A549 (cell line): Measurements from ENCODE around the gene HOMER2. TPM values are rescaled to one million over a fixed set of nuclear protein-coding genes. Genes with fewer than 3 reads are reported as not detected.

Experiments
- ATAC-seq, 2 experiments: fragments of 200-7000 bp in 1 of 2; fragments of >200 bp in 1 of 2; cut with Nextera tagmentation in 1 of 2; cut with Tn5 transposase in 1 of 2; 3 replicates each; pipeline versions ENCODE4 v1.8.0 to v1.9.1; 2018 to 2020; ENCODE audit warnings: mild to moderate bottlenecking in 1 of 2, moderate library complexity in 1 of 2
- CTCF ChIA-PET: fragments of 300-600 bp; sonication (Branson Sonifier 250); formaldehyde crosslinking; extraction: SDS; loops from one replicate; lab custom pipeline; 2021; ENCODE audit warnings: antibody characterized with exemption, inconsistent platforms; lab: Yijun Ruan, JAX
- POLR2A ChIA-PET: fragments of 350-600 bp; formaldehyde crosslinking; extraction: SDS; loops from one replicate; lab custom pipeline; 2021; ENCODE audit warnings: antibody characterized with exemption, inconsistent platforms; lab: Yijun Ruan, JAX
- DNase-seq, 2 experiments: peaks; one replicate each; pipeline versions ENCODE4 v3.0.0 to v3.0.0-alpha.2; 2011 to 2016; ENCODE audit warnings: low read depth in 1 of 2, low spot score in 1 of 2
- FAIRE-seq: peaks from 2 replicates; lab custom pipeline; 2011; peaks lifted over from hg19 to GRCh38; lab: Jason Lieb, UNC
- H3K27ac ChIP-seq, 2 experiments: fragments of >200 bp; sonication (Bioruptor Twin); formaldehyde crosslinking; 3 replicates each; pipeline ENCODE4 v1.5.1; 2016 to 2017
- H3K4me1 ChIP-seq: fragments of >200 bp; sonication (Bioruptor Twin); formaldehyde crosslinking; 3 replicates; pipeline ENCODE4 v1.6.1; 2016
- H3K4me2 ChIP-seq: fragments of >200 bp; sonication (Bioruptor Twin); formaldehyde crosslinking; 3 replicates; pipeline ENCODE4 v1.6.1; 2016
- H3K4me3 ChIP-seq: fragments of >200 bp; sonication (Bioruptor Twin); formaldehyde crosslinking; 3 replicates; pipeline ENCODE4 v1.5.1; 2016
- H3K9me3 ChIP-seq: fragments of >200 bp; sonication (Bioruptor Twin); formaldehyde crosslinking; 3 replicates; pipeline ENCODE4 v1.6.1; 2016
- CBX2 ChIP-seq: fragments of 200-600 bp; sonication (generic); IDR thresholded peaks from 2 replicates; pipeline ENCODE4 v1.6.1; 2016; ENCODE audit warnings: low read depth, mild to moderate bottlenecking, borderline replicate concordance
- CEBPB ChIP-seq, 2 experiments: fragments of >200 bp in 1 of 2; sonication (Bioruptor Twin) in 1 of 2; formaldehyde crosslinking in 1 of 2; IDR thresholded peaks; 2 replicates each; pipeline ENCODE4 v1.6.1; 2012 to 2016
- CHD2 ChIP-seq: fragments of 150-350 bp; IDR thresholded peaks from 2 replicates; pipeline ENCODE4 v1.6.1; 2014; ENCODE audit warnings: low read length; ENCODE audit not compliant: partially characterized antibody
- CHD4 ChIP-seq: fragments of 200-600 bp; sonication (generic); IDR thresholded peaks from 2 replicates; pipeline ENCODE4 v1.6.1; 2016; ENCODE audit warnings: antibody characterized with exemption, mild to moderate bottlenecking, borderline replicate concordance
- EHF ChIP-seq: fragments of 250-450 bp; sonication (Bioruptor Pico); IDR thresholded peaks from 2 replicates; pipeline ENCODE4 v1.5.0; 2020; ENCODE audit warnings: mild to moderate bottlenecking
- EHMT2 ChIP-seq: fragments of 200-600 bp; sonication (generic); IDR thresholded peaks from 2 replicates; pipeline ENCODE4 v1.6.1; 2016; ENCODE audit warnings: antibody characterized with exemption, low read depth, mild to moderate bottlenecking, moderate library complexity
- EP300 ChIP-seq, 2 experiments: fragments of >200 bp; sonication (Bioruptor Twin); formaldehyde crosslinking; IDR thresholded peaks; 2 replicates in 1 of 2; 3 replicates in 1 of 2; pipeline ENCODE4 v1.6.1; 2016 to 2017
- ESRRA ChIP-seq: fragments of 150-350 bp; IDR thresholded peaks from 2 replicates; pipeline ENCODE4 v1.6.1; 2014; ENCODE audit warnings: mild to moderate bottlenecking, low read length, borderline replicate concordance
- FOSB ChIP-seq: fragments of 250-450 bp; sonication (Bioruptor Pico); IDR thresholded peaks from 2 replicates; pipeline ENCODE4 v1.5.0; 2020; ENCODE audit warnings: mild to moderate bottlenecking, moderate library complexity
- FOSL2 ChIP-seq, 2 experiments: fragments of 450-650 bp in 1 of 2; fragments of >200 bp in 1 of 2; sonication (Bioruptor Twin) in 1 of 2; formaldehyde crosslinking; IDR thresholded peaks; 2 replicates each; pipeline versions ENCODE4 v1.5.0 to v1.6.1; 2016 to 2020; ENCODE audit warnings: mild to moderate bottlenecking in 1 of 2, moderate library complexity in 1 of 2
- FOXS1 ChIP-seq: fragments of 250-450 bp; sonication (Bioruptor Pico); IDR thresholded peaks from 2 replicates; pipeline ENCODE4 v1.5.0; 2020; ENCODE audit warnings: mild to moderate bottlenecking, moderate library complexity
- GATA3 ChIP-seq: IDR thresholded peaks from 2 replicates; pipeline ENCODE4 v1.6.1; 2012; ENCODE audit warnings: borderline replicate concordance
- HDAC2 ChIP-seq: fragments of 200-600 bp; sonication (generic); IDR thresholded peaks from 2 replicates; pipeline ENCODE4 v1.6.1; 2016
- HEYL ChIP-seq: fragments of 250-450 bp; sonication (Bioruptor Pico); IDR thresholded peaks from 2 replicates; pipeline ENCODE4 v1.8.0; 2021; ENCODE audit warnings: mild to moderate bottlenecking, moderate library complexity
- HOXA7 ChIP-seq: fragments of 250-450 bp; sonication (Bioruptor Pico); IDR thresholded peaks from 2 replicates; pipeline ENCODE4 v1.5.0; 2020; ENCODE audit warnings: mild to moderate bottlenecking, moderate library complexity
- HOXB5 ChIP-seq: fragments of 250-450 bp; sonication (Bioruptor Pico); IDR thresholded peaks from 2 replicates; pipeline ENCODE4 v1.5.0; 2020; ENCODE audit warnings: mild to moderate bottlenecking, moderate library complexity
- KDM1A ChIP-seq: fragments of 200-600 bp; sonication (generic); IDR thresholded peaks from 2 replicates; pipeline ENCODE4 v1.6.1; 2016; ENCODE audit warnings: low read depth, mild to moderate bottlenecking
- MAFK ChIP-seq: fragments of 450-650 bp; IDR thresholded peaks from 2 replicates; pipeline ENCODE4 v1.6.1; 2014; ENCODE audit not compliant: partially characterized antibody
- MYC ChIP-seq: IDR thresholded peaks from 2 replicates; pipeline ENCODE4 v1.6.1; 2012; ENCODE audit warnings: mild to moderate bottlenecking, inconsistent platforms, low read length, improper control_type of control experiment, borderline replicate concordance
- NFE2L2 ChIP-seq: fragments of 150-350 bp; conservative IDR thresholded peaks from 2 replicates; pipeline ENCODE4 v1.6.1; 2014; ENCODE audit warnings: low read length
- NR3C1 ChIP-seq: fragments of >200 bp; sonication (Bioruptor Twin); formaldehyde crosslinking; IDR thresholded peaks from 3 replicates; pipeline ENCODE4 v1.6.1; 2017
- PHF8 ChIP-seq: fragments of 200-600 bp; sonication (generic); IDR thresholded peaks from 2 replicates; pipeline ENCODE4 v1.6.1; 2016; ENCODE audit warnings: low read depth, mild to moderate bottlenecking, antibody characterized with exemption, moderate library complexity, borderline replicate concordance
- POLR2A ChIP-seq: IDR thresholded peaks from 2 replicates; pipeline ENCODE4 v1.6.1; 2012; ENCODE audit warnings: mild to moderate bottlenecking, low read length
- POLR2AphosphoS2 ChIP-seq: conservative IDR thresholded peaks from 2 replicates; pipeline ENCODE4 v1.6.1; 2012; ENCODE audit warnings: low read length, improper control_type of control experiment, inconsistent platforms
- RFX5 ChIP-seq: fragments of 450-650 bp; IDR thresholded peaks from 2 replicates; pipeline ENCODE4 v1.7.1; 2014; ENCODE audit warnings: antibody characterized with exemption, mild to moderate bottlenecking, moderate library complexity
- TFCP2L1 ChIP-seq: fragments of 250-450 bp; sonication (Bioruptor Pico); IDR thresholded peaks from 2 replicates; pipeline ENCODE4 v1.5.0; 2021; ENCODE audit warnings: mild to moderate bottlenecking
- TP53 ChIP-seq: fragments of 250-450 bp; sonication (Bioruptor Pico); IDR thresholded peaks from 2 replicates; pipeline ENCODE4 v1.5.0; 2021; ENCODE audit warnings: mild to moderate bottlenecking, moderate library complexity
- WGBS: methylation state at CpG from one replicate; pipeline ENCODE4 v1.1.6; 2017; ENCODE audit errors: missing lambda C conversion rate; 5-methylcytosine and 5-hydroxymethylcytosine counted together
- polyA plus RNA-seq, 4 experiments: library from polyadenylated mRNA; depleted of rRNA in 3 of 4; stranded (reverse); fragments of >200 nt; fragmentation: RNase III in 1 of 4; extraction: RNeasy Plus Mini Kit Qiagen cat#74134 plus additional on column Dnase treatment in 1 of 4; gene quantifications; 2 replicates in 3 of 4; 3 replicates in 1 of 4; pipeline ENCODE4 v1.2.3, GENCODE V29; 2011 to 2017

Gene HOMER2
- polyA plus RNA-seq, 2 of the 4 experiments (the other 2 are of a cell fraction) = 9.4 to 15.4 TPM

DNA sequence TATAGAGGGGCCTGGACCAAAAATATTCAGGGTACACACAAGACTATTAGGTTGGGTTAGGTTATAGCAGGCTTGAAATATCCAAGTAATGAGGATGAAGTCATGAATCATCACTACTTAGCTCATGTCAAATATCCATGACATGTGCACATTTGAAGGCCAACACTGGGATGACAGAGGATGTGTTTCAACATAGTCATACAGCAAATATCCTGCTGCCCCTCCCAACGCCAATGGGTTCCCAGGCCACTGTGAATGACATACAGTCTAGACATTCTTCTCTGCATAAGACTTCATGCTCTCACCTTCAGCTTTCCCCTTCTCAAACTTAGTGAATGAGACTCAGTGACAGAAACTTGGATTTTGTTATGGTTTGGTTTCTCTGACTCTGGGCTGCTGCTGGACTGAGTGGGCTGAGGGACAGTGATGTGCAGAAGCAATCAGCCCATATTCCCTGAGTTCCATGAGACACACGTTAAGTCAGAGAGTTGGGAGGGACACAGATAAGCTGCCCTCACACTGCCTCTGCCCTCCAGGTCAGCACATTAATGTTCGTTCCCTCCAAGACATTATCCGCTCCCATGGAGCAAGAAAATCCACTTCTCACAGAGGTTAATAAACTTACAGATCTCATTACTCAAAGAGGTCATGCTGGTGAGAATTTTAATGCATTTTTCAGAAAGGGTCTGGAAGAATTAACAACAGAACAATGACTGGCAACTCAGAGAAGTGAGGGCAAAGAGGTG lies 15.4 kb downstream of the HOMER2 start:
- H3K4me1 ChIP-seq = peaks cover 8% of the 10 kb centered on the region; the same call in 2 of the 3 replicates
- no peak overlapping the region for H3K4me2 ChIP-seq
- no peak overlapping the region for H3K4me3 ChIP-seq
- 55% methylated on average over 4 of the region's 4 CpGs for WGBS
- DNase-seq (peak; percentile 57 to 72), ATAC-seq (peak; percentile 65 to 68), FAIRE-seq (peak; percentile 65)
- CTCF ChIA-PET = interaction anchor here (0.6 to 2.1 kb wide), 6 partner anchors 9 to 87 kb away, joined by 3 to 6 read pairs (median 4); no protein-coding TSS in a partner anchor
- H3K27ac ChIP-seq = no peak overlapping the region
- TF ChIP-seq POLR2AphosphoS2 = no peak
- TF ChIP-seq HOXA7 (CRISPR knock-in tag) = no peak
- no peak for TF ChIP-seq POLR2A
- no peak for TF ChIP-seq RFX5
- TF ChIP-seq ESRRA = no peak
- TF ChIP-seq FOSL2 (IDR thresholded peaks at IDR 0.05) = no peak
- peak; percentile 44; the same call in 1 of the 2 replicates for TF ChIP-seq FOSL2 (CRISPR knock-in tag; IDR thresholded peaks at IDR 0.05)
- no peak for TF ChIP-seq NFE2L2
- no peak for TF ChIP-seq MYC
- peak; percentile 88 for TF ChIP-seq MAFK
- TF ChIP-seq FOSB (CRISPR knock-in tag) = no peak
- no peak for TF ChIP-seq HDAC2
- POLR2A ChIA-PET = interaction anchor here (0.8 to 1.2 kb wide), 2 partner anchors 49 to 187 kb away, joined by 3 to 5 read pairs; partner anchors contain the start of gene RAMAC
- H3K9me3 ChIP-seq = no peaks in the 10 kb centered on the region

DNA sequence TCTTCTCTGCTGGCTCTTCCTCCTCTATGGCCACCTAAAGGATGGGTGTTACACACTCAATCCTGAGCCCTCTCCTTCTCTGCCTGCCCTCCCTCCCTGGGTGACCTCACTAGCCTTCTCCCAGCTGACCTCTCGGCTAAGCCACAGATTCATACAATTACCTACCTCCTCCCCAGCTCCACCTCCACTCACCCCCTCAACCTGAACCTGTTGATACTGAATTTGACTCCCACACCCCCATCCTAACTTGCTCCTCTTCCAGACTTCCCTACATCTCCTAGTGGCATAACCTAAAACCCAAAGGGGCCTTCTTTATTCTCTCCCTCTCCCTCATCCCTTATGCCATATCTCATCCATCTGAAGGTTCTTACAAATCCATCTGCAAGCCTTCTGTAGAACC lies 17.1 kb downstream of the HOMER2 start:
- H3K27ac ChIP-seq = no peak overlapping the region
- H3K4me1 ChIP-seq = peaks cover 8% of the 10 kb centered on the region; the same call in 2 of the 3 replicates
- ChIA-PET POLR2A (no interaction called here), CTCF (interaction anchor here (0.6 to 1.3 kb wide), 2 partner anchors 10 to 145 kb away, joined by 3 read pairs; no protein-coding TSS in a partner anchor)
- WGBS = 47% methylated on average over 1 of the region's 1 CpG
- H3K4me3 ChIP-seq = no peak overlapping the region
- FAIRE-seq = no peak
- H3K9me3 ChIP-seq = no peaks in the 10 kb centered on the region
- TF ChIP-seq CHD4 (no peak), MYC (no peak), CEBPB (IDR thresholded peaks at IDR 0.05) (no peak), HOXB5 (CRISPR knock-in tag) (no peak), TP53 (CRISPR knock-in tag) (no peak), EP300 (IDR thresholded peaks at IDR 0.05) (no peak), FOSL2 (IDR thresholded peaks at IDR 0.05) (no peak), FOSL2 (CRISPR knock-in tag; IDR thresholded peaks at IDR 0.05) (no peak), EHMT2 (no peak)
- DNase-seq = no peak
- no peak overlapping the region for H3K4me2 ChIP-seq
- no peak for ATAC-seq

GRCh38 chr15:82934100-82934880 lies 18.2 kb downstream of the HOMER2 start:
- no peak for DNase-seq
- Histone ChIP-seq H3K27ac (no peak overlapping the region), H3K4me2 (no peak overlapping the region), H3K9me3 (no peaks in the 10 kb centered on the region), H3K4me1 (peaks cover 8% of the 10 kb centered on the region; the same call in 2 of the 3 replicates), H3K4me3 (no peak overlapping the region)
- ATAC-seq = no peak
- POLR2A ChIA-PET = no interaction called here
- 83% methylated on average over 15 of the region's 15 CpGs for WGBS
- TF ChIP-seq PHF8 = no peak
- no peak for TF ChIP-seq TFCP2L1 (CRISPR knock-in tag)
- TF ChIP-seq GATA3 = no peak
- no peak for TF ChIP-seq NR3C1
- no peak for TF ChIP-seq CBX2
- TF ChIP-seq MYC = no peak
- TF ChIP-seq EHF (CRISPR knock-in tag) = no peak
- TF ChIP-seq CHD2 = no peak
- no peak for TF ChIP-seq FOXS1 (CRISPR knock-in tag)
- TF ChIP-seq KDM1A = no peak
- TF ChIP-seq HOXB5 (CRISPR knock-in tag) = no peak
- TF ChIP-seq RFX5 = no peak
- TF ChIP-seq NFE2L2 = no peak
- TF ChIP-seq CHD4 = no peak
- TF ChIP-seq CEBPB (IDR thresholded peaks at IDR 0.05) = no peak
- TF ChIP-seq ESRRA = no peak
- no peak for TF ChIP-seq HEYL (CRISPR knock-in tag)
- CTCF ChIA-PET = interaction anchor here (1.9 kb wide), 1 partner anchor 85 kb away, joined by 6 read pairs; no protein-coding TSS in a partner anchor
- FAIRE-seq = no peak
